Adrenal gland (tissue), 12 donors: ENCODE measurements around the gene EPHB6. TPM values are rescaled to one million over a fixed set of nuclear protein-coding genes. Genes with fewer than 3 reads are reported as not detected.

Experiments used
- DNase-seq, 7 donors: peaks; one replicate each; pipeline ENCODE4 v3.0.0-alpha.2; 2019 to 2020
- H3K27ac ChIP-seq, 5 donors: fragments of 200-600 bp; sonication (generic) in 4 of 5; 1 replicate in 3 of 5; 2 replicates in 2 of 5; pipeline versions ENCODE4 v1.5.1 to v1.8.0; 2016 to 2020; ENCODE audit warnings: mild to moderate bottlenecking in 1 of 5
- H3K27me3 ChIP-seq: fragments of 200-600 bp; 2 replicates; pipeline ENCODE4 v1.8.0; 2021
- H3K36me3 ChIP-seq, 2 donors: fragments of 200-600 bp; replicated peaks in 1 of 2; 1 replicate in 1 of 2; 2 replicates in 1 of 2; pipeline versions ENCODE4 v1.5.1 to v1.8.0; 2018 to 2022
- H3K4me1 ChIP-seq, 2 donors: fragments of 200-600 bp; replicated peaks in 1 of 2; 1 replicate in 1 of 2; 2 replicates in 1 of 2; pipeline versions ENCODE4 v1.5.1 to v1.8.0; 2018 to 2021
- H3K4me3 ChIP-seq, 4 donors: fragments of 200-600 bp; sonication (generic) in 3 of 4; one replicate each; pipeline ENCODE4 v1.5.1; 2016 to 2018
- H3K9me3 ChIP-seq, 3 donors: fragments of 200-600 bp; sonication (generic) in 1 of 3; replicated peaks in 1 of 3; 1 replicate in 2 of 3; 2 replicates in 1 of 3; pipeline versions ENCODE4 v1.5.1 to v1.8.0; 2016 to 2021
- CTCF ChIP-seq, 6 experiments: fragments of 450-650 bp in 4 of 6; fragments of 200-600 bp in 2 of 6; sonication (generic) in 1 of 6; IDR thresholded peaks; 1 replicate in 5 of 6; 2 replicates in 1 of 6; pipeline versions ENCODE4 v1.5.1 to v1.8.0; 2016 to 2021; ENCODE audit warnings: antibody characterized with exemption in 6 of 6, mild to moderate bottlenecking in 2 of 6, moderate library complexity in 1 of 6
- POLR2A ChIP-seq, 2 donors: fragments of 450-650 bp; IDR thresholded peaks; one replicate each; pipeline ENCODE4 v1.6.1; 2017; ENCODE audit warnings: antibody characterized with exemption in 2 of 2, mild to moderate bottlenecking in 2 of 2, moderate library complexity in 1 of 2
- WGBS, 4 donors: extraction: QIAGEN DNeasy Blood & Tissue Kit in 2 of 4; methylation state at CpG; one replicate each; pipeline versions ENCODE4 v1.1.5 to v1.1.7; 2013 to 2017; 5-methylcytosine and 5-hydroxymethylcytosine counted together
- intact Hi-C, 2 donors: fragments of 100-400 bp; cut with DNase I; formaldehyde crosslinking; loops; one replicate each; pipeline versions ENCODE4 v1.14.1 to v1.15.0; 2022 to 2023
- polyA plus RNA-seq, 3 donors: library from polyadenylated mRNA; stranded (reverse); fragments of 200-250 nt in 2 of 3; fragments of 350-450 nt in 1 of 3; fragmentation: Illumina TruSeq in 1 of 3; extraction: RNeasy Lipid Tissue Mini Kit (QIAGEN cat#74804) in 1 of 3; gene quantifications; one replicate each; pipeline ENCODE4 v1.2.3, GENCODE V29; 2013 to 2014
- total RNA-seq, 9 donors: library from RNA; depleted of rRNA in 4 of 9; stranded (reverse); fragments of >200 nt in 4 of 9; fragments of 120-200 nt in 1 of 9; fragmentation: NEBNext Ultra II Directional in 1 of 9; extraction: Animal tissue kit (Norgen Biotek cat#: 25700) in 1 of 9; gene quantifications; one replicate each; pipeline versions ENCODE4 v1.1.0 to v1.2.4, GENCODE V29; 2013 to 2023
- donor health status: healthy with polysubstance abuse.
- donor health status: Bipolar disorder and iron deficiency.
- donor health status: DM: yes; HTN: yes; CAD: no.
- donor health status: DM: no; HTN: no; CAD: no.
- donor health status: DM: no; HTN: no; CAD: no.
- donor health status: DM: yes; HTN: yes; CAD: no.

The EPHB6 gene
- total and polyA plus RNA-seq, 12 donors, result 0.78 to 17.2 (median 3.7) TPM

- 1 to 3% (median 2%) methylated on average over 16 to 23 of the region's 23 CpGs for WGBS, 4 donors
- intact Hi-C loops, result no loop called here
- Histone ChIP-seq H3K4me1 (peaks cover 0 to 12% of the 10 kb centered on the region in 2 donors), H3K27me3 (no peaks in the 10 kb centered on the region), H3K27ac (peak overlapping the region in 3 of 5 donors; percentile 46 to 76 (median 63)), H3K9me3 (no peaks in the 10 kb centered on the region), H3K4me3 (peak overlapping the region in 3 of 4 donors; percentile 38 to 66 (median 53)), H3K36me3 (no peaks in the 10 kb centered on the region)
- peak; percentile 43 to 71 (median 66) for TF ChIP-seq CTCF (IDR thresholded peaks at IDR 0.05)
- no peak for TF ChIP-seq POLR2A (IDR thresholded peaks at IDR 0.05)
- peak; percentile 40 to 75 (median 59) for DNase-seq
Measured at GRCh38 chr7:142853739-142854371, 1.0 kb upstream of the EPHB6 start.

GRCh38 chr7:142855114-142855743 is 353 bp downstream of the EPHB6 start:
- DNase-seq, result no peak
- 6 to 20% (median 13%) methylated on average over 1 to 43 of the region's 43 CpGs for WGBS, 4 donors
- intact Hi-C loops, result loop anchor here in 1 of 2 donors (5.0 kb wide), 1 partner anchor 147 kb away; no protein-coding TSS in a partner anchor
- no peaks in the 10 kb centered on the region for H3K27me3 ChIP-seq
- H3K4me3 ChIP-seq, result peak overlapping the region in 3 of 4 donors; percentile 38 to 66 (median 53)
- H3K4me1 ChIP-seq, result peaks cover 0 to 12% of the 10 kb centered on the region in 2 donors
- no peaks in the 10 kb centered on the region for H3K9me3 ChIP-seq
- no peaks in the 10 kb centered on the region for H3K36me3 ChIP-seq
- peak overlapping the region in 1 of 5 donors; percentile 76 for H3K27ac ChIP-seq
- TF ChIP-seq CTCF (IDR thresholded peaks at IDR 0.05) (no peak), POLR2A (IDR thresholded peaks at IDR 0.05) (no peak)

- TF ChIP-seq POLR2A (IDR thresholded peaks at IDR 0.05) (no peak), CTCF (IDR thresholded peaks at IDR 0.05) (no peak)
- WGBS, 4 donors, result 59 to 74% (median 68%) methylated on average over 8 to 12 of the region's 12 CpGs
- intact Hi-C loops, result loop anchor here in 1 of 2 donors (5.0 kb wide), 1 partner anchor 146 kb away; no protein-coding TSS in a partner anchor
Measured at GRCh38 chr7:142855756-142856564, 1.1 kb downstream of the EPHB6 start.

More at GRCh38 chr7:142855756-142856564, 1.1 kb downstream of the EPHB6 start:
- DNase-seq, result peak in 1 of 7 donors; percentile 18
- H3K9me3 ChIP-seq, result no peaks in the 10 kb centered on the region
- H3K4me1 ChIP-seq, result peaks cover 0 to 12% of the 10 kb centered on the region in 2 donors
- no peaks in the 10 kb centered on the region for H3K27me3 ChIP-seq
- H3K4me3 ChIP-seq, result no peak overlapping the region
- no peak overlapping the region for H3K27ac ChIP-seq
- no peaks in the 10 kb centered on the region for H3K36me3 ChIP-seq
